H1 (cell line): ENCODE results near the gene CLMP. TPM values are rescaled to one million over a fixed set of nuclear protein-coding genes. Genes with fewer than 3 reads are reported as not detected.

Experiments
- CHD7 ChIP-seq: fragments of 300-600 bp; sonication (generic); IDR thresholded peaks from 2 replicates; pipeline ENCODE4 v1.7.1; 2012; ENCODE audit warnings: low read length, moderate library complexity, mild to moderate bottlenecking, inconsistent platforms; ENCODE audit not compliant: insufficient replicate concordance
- polyA plus RNA-seq, 7 experiments: library from polyadenylated mRNA; depleted of rRNA in 3 of 7; stranded (reverse) in 5 of 7; unstranded in 2 of 7; fragments of >200 nt in 5 of 7; fragments of 200-250 nt in 2 of 7; gene quantifications; 1 replicate in 5 of 7; 2 replicates in 1 of 7; 4 replicates in 1 of 7; pipeline versions ENCODE4 v1.2.1 to v1.2.3, GENCODE V29; 2011 to 2013; ENCODE audit warnings: missing spikeins in 2 of 7, mixed read lengths in 2 of 7
- total RNA-seq: library from RNA; stranded (reverse); fragmentation: NEBNext Ultra II Directional; extraction: Animal tissue kit (Norgen Biotek cat#: 25700); gene quantifications from 2 replicates; pipeline ENCODE4 v1.2.1, GENCODE V29; 2021

Gene CLMP
- total and polyA plus RNA-seq, 2 of the 8 experiments (the other 6 are each of a cell fraction or from before 2014, with no cell fraction given), result 9.9 to 24.1 TPM

DNA sequence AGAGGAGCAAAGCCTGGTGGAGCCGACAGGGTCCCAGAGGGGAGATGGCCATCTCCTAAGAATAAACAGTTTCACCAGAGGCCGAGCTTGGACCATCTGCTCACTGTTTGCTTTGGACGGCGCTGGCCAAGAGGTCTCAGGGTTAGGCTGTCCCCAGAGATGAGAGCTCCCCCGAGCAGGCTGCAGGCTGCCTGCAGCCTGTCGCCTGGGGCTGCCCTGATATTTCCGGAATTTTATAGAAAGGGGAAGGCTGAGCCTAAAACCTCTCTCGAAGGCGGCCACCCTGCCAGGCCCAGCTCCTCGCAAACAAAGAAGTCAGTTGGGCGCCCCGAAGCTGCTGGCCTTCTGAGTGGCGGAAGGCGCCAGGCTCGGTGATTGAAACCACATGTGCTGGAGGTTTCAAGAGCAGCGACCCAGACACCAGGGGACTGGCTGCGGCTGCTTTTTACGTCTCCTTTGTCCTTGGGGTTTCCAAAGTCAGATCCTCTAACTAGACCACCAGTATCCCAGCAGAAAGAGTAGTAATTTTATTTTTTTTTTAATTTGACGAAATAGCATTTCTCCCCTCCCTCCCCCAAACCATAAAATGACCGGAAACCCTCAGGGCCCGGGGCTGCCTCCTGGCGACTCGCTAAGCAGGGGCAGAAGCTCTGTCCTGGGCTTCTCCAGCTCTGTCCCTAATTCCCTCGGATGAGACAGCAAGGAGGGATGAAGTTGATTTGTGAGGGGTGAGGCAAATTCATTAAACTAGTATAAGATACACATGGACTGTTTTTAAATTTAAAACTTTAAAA lies 57.4 kb downstream of the CLMP start (continued):
- no peak for TF ChIP-seq CHD7
